A549 (cell line): ENCODE measurements around the gene PDZD4.

Experiments
- CEBPB ChIP-seq, 2 experiments: fragments of >200 bp in 1 of 2; sonication (Bioruptor Twin) in 1 of 2; formaldehyde crosslinking in 1 of 2; IDR thresholded peaks; 2 replicates each; pipeline ENCODE4 v1.6.1; 2012 to 2016
- CHD2 ChIP-seq: fragments of 150-350 bp; IDR thresholded peaks from 2 replicates; pipeline ENCODE4 v1.6.1; 2014; ENCODE audit warnings: low read length; ENCODE audit not compliant: partially characterized antibody
- CTCF ChIP-seq: fragments of >200 bp; sonication (Bioruptor Twin); formaldehyde crosslinking; IDR thresholded peaks from 3 replicates; pipeline ENCODE4 v1.5.1; 2016
- EP300 ChIP-seq, 2 experiments: fragments of >200 bp; sonication (Bioruptor Twin); formaldehyde crosslinking; IDR thresholded peaks; 2 replicates in 1 of 2; 3 replicates in 1 of 2; pipeline ENCODE4 v1.6.1; 2016 to 2017
- HOXA7 ChIP-seq: fragments of 250-450 bp; sonication (Bioruptor Pico); IDR thresholded peaks from 2 replicates; pipeline ENCODE4 v1.5.0; 2020; ENCODE audit warnings: mild to moderate bottlenecking, moderate library complexity
- MAX ChIP-seq: IDR thresholded peaks from 2 replicates; pipeline ENCODE4 v1.6.1; 2012
- MYC ChIP-seq: IDR thresholded peaks from 2 replicates; pipeline ENCODE4 v1.6.1; 2012; ENCODE audit warnings: mild to moderate bottlenecking, inconsistent platforms, low read length, improper control_type of control experiment, borderline replicate concordance
- POLR2A ChIP-seq: IDR thresholded peaks from 2 replicates; pipeline ENCODE4 v1.6.1; 2012; ENCODE audit warnings: mild to moderate bottlenecking, low read length
- SMC3 ChIP-seq: fragments of >200 bp; sonication (Bioruptor Twin); formaldehyde crosslinking; IDR thresholded peaks from 3 replicates; pipeline ENCODE4 v1.6.1; 2018; ENCODE audit warnings: inconsistent platforms

GRCh38 chrX:153830640-153831428, 490 bp upstream of the PDZD4 start:
- TF ChIP-seq CHD2 = no peak
- TF ChIP-seq POLR2A = no peak
- TF ChIP-seq CTCF = no peak
- no peak for TF ChIP-seq SMC3
- TF ChIP-seq EP300 (IDR thresholded peaks at IDR 0.05) = no peak
- no peak for TF ChIP-seq MYC
- no peak for TF ChIP-seq HOXA7 (CRISPR knock-in tag)
- TF ChIP-seq CEBPB (IDR thresholded peaks at IDR 0.05) = no peak
- TF ChIP-seq MAX = no peak
